ENCODE data around the gene IFT43. TPM values are rescaled to one million over a fixed set of nuclear protein-coding genes. Genes with fewer than 3 reads are reported as not detected.

Gene IFT43
- total RNA-seq, 4 donors from 2014 or later = 24.5 to 412 (median 31.2) TPM

GRCh38 chr14:75961662-75962061 lies 23.9 kb upstream of the IFT43 start:
- in situ Hi-C loops (cut with MboI; ENCODE audit: low pct_ligation_motif_present in 1 of 4, low pct_unique_long_range_greater_than_20kb in 1 of 4, low sequenced_read_pairs in 3 of 4) (loop anchor here in 1 of 4 donors (25.0 kb wide), 1 partner anchor 174 kb away; no protein-coding TSS in a partner anchor), intact Hi-C loops (cut with DNase I; ENCODE audit: low total_unique reads) (no loop called here)
- 82 to 93% methylated on average over 2 to 3 of the region's 3 CpGs for WGBS, 2 donors (ENCODE audit: low coverage in 1 of 2)
- no peaks in the 10 kb centered on the region for H3K27me3 ChIP-seq
- H3K4me1 ChIP-seq = no peaks in the 10 kb centered on the region
- no peak for TF ChIP-seq POLR2A (IDR thresholded peaks at IDR 0.05)
- TF ChIP-seq CTCF (IDR thresholded peaks at IDR 0.05) = no peak
- no peak for TF ChIP-seq POLR2AphosphoS5 (IDR thresholded peaks at IDR 0.05)
- no peak for TF ChIP-seq EP300 (IDR thresholded peaks at IDR 0.05; ENCODE audit: low read depth)
- no peak overlapping the region for H3K4me3 ChIP-seq
- no peak overlapping the region for H3K27ac ChIP-seq
- H3K9me3 ChIP-seq = no peaks in the 10 kb centered on the region
- DNase-seq = no peak
- H3K36me3 ChIP-seq = no peaks in the 10 kb centered on the region

GRCh38 chr14:75967866-75968265 lies 17.7 kb upstream of the IFT43 start:
- Histone ChIP-seq H3K4me3 (no peak overlapping the region), H3K27me3 (no peaks in the 10 kb centered on the region), H3K4me1 (no peaks in the 10 kb centered on the region), H3K9me3 (no peaks in the 10 kb centered on the region), H3K36me3 (no peaks in the 10 kb centered on the region), H3K27ac (no peak overlapping the region)
- in situ Hi-C loops (cut with MboI; ENCODE audit: low pct_ligation_motif_present in 1 of 4, low pct_unique_long_range_greater_than_20kb in 1 of 4, low sequenced_read_pairs in 3 of 4) (loop anchor here in 1 of 4 donors (25.0 kb wide), 1 partner anchor 181 kb away; no protein-coding TSS in a partner anchor), intact Hi-C loops (cut with DNase I; ENCODE audit: low total_unique reads) (no loop called here)
- WGBS, 2 donors (ENCODE audit: low coverage in 1 of 2) = 96% methylated on average over 3 of the region's 3 CpGs; no CpG with 5 or more reads in 1 of the 2 donors
- DNase-seq = no peak
- TF ChIP-seq POLR2AphosphoS5 (IDR thresholded peaks at IDR 0.05) (no peak), CTCF (IDR thresholded peaks at IDR 0.05) (no peak), EP300 (IDR thresholded peaks at IDR 0.05; ENCODE audit: low read depth) (no peak), POLR2A (IDR thresholded peaks at IDR 0.05) (no peak)

GRCh38 chr14:75968456-75968855 lies 17.1 kb upstream of the IFT43 start:
- in situ Hi-C loops (cut with MboI; ENCODE audit: low pct_ligation_motif_present in 1 of 4, low pct_unique_long_range_greater_than_20kb in 1 of 4, low sequenced_read_pairs in 3 of 4) = loop anchor here in 1 of 4 donors (25.0 kb wide), 1 partner anchor 181 kb away; no protein-coding TSS in a partner anchor
- H3K9me3 ChIP-seq = no peaks in the 10 kb centered on the region
- H3K27ac ChIP-seq = no peak overlapping the region
- 75% methylated on average over 4 of the region's 4 CpGs; no CpG with 5 or more reads in 1 of the 2 donors for WGBS, 2 donors (ENCODE audit: low coverage in 1 of 2)
- TF ChIP-seq POLR2AphosphoS5 (IDR thresholded peaks at IDR 0.05) (no peak), POLR2A (IDR thresholded peaks at IDR 0.05) (no peak), CTCF (IDR thresholded peaks at IDR 0.05) (no peak), EP300 (IDR thresholded peaks at IDR 0.05; ENCODE audit: low read depth) (no peak)
- H3K27me3 ChIP-seq = no peaks in the 10 kb centered on the region
- DNase-seq = no peak
- no peak overlapping the region for H3K4me3 ChIP-seq
- no peaks in the 10 kb centered on the region for H3K36me3 ChIP-seq
- H3K4me1 ChIP-seq = no peaks in the 10 kb centered on the region
- intact Hi-C loops (cut with DNase I; ENCODE audit: low total_unique reads) = no loop called here

GRCh38 chr14:75969126-75969525 lies 16.4 kb upstream of the IFT43 start:
- TF ChIP-seq EP300 (IDR thresholded peaks at IDR 0.05; ENCODE audit: low read depth) (no peak), POLR2AphosphoS5 (IDR thresholded peaks at IDR 0.05) (no peak), CTCF (IDR thresholded peaks at IDR 0.05) (no peak), POLR2A (IDR thresholded peaks at IDR 0.05) (no peak)
- no peaks in the 10 kb centered on the region for H3K9me3 ChIP-seq
- H3K27me3 ChIP-seq = no peaks in the 10 kb centered on the region
- H3K27ac ChIP-seq = no peak overlapping the region
- intact Hi-C loops (cut with DNase I; ENCODE audit: low total_unique reads) (no loop called here), in situ Hi-C loops (cut with MboI; ENCODE audit: low pct_ligation_motif_present in 1 of 4, low pct_unique_long_range_greater_than_20kb in 1 of 4, low sequenced_read_pairs in 3 of 4) (loop anchor here in 1 of 4 donors (25.0 kb wide), 1 partner anchor 182 kb away; no protein-coding TSS in a partner anchor)
- DNase-seq = no peak
- H3K4me3 ChIP-seq = no peak overlapping the region
- 79 to 91% methylated on average over 3 to 4 of the region's 4 CpGs for WGBS, 2 donors (ENCODE audit: low coverage in 1 of 2)
- H3K4me1 ChIP-seq = no peaks in the 10 kb centered on the region
- H3K36me3 ChIP-seq = no peaks in the 10 kb centered on the region

Measured in transverse colon (tissue), 4 donors.